ENCODE results near the gene NFE2. TPM values are rescaled to one million over a fixed set of nuclear protein-coding genes. Genes with fewer than 3 reads are reported as not detected.
A peak's percentile ranks its signal among the peaks of the same experiment; 100 is the strongest.
"Not testable (repeated sequence)": the region's sequence is repeated elsewhere in the genome, so short reads cannot be mapped to it uniquely, and the experiment has no call there.

Gene NFE2
- total RNA-seq, 1 donor from 2014 or later = not detected

DNA sequence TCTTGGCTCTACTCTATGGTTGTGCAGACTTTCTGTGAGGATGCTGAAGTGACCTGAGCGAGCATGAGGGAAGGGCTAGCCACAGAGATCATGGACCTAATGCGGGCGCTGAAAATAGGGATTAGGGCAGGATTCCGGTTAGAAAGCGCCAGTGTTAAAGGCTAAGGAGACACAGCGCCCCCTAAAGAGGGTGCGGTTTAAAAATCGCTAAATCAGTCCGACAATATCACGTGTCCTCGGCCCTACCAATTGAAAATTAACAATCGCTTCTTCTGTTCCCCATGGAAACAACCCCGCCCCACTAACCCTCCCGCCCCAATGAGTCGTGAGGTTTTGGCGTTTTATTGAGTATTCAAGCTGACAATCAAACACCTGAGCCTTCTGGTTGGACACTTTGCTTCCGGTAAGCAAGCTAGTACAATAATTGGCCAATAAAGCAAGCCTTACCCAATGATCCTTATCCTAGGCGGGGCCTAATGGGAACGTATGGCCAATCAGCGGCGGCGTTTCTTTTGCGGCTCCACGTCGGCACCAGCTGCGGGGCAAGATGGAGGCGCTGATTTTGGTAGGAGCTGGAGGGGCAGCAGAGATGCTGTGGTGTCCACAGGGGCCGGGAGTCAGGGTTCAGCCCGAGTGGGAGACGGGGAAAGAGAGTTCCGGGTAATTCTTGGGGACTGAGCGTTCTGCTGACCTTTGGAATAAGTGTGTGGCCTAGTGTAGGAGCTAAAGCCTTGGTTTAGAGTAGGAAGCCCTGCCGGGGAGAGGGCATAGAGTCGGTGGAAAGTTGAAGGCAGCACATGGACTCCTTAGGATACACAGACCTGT lies 24.0 kb upstream of the NFE2 start, which contains the start of gene COPZ1:
Gene COPZ1 (plus strand): TSS at position 515 of the 825 bp plus-strand sequence. CDS start 33 bp downstream, at position 548.
- H3K27ac ChIP-seq = peak within 1 kb of the TSS; percentile 80
- peak; percentile 98 to 99 for DNase-seq (ENCODE audit: extremely low spot score in 2 of 2)
- no peaks in the 10 kb centered on the region for H3K27me3 ChIP-seq
- peaks cover 43% of the 10 kb centered on the region for H3K4me1 ChIP-seq
- H3K36me3 ChIP-seq = no peaks in the 10 kb centered on the region
- intact Hi-C loops (cut with DNase I) = no loop called here
- TF ChIP-seq, protein P1, sequence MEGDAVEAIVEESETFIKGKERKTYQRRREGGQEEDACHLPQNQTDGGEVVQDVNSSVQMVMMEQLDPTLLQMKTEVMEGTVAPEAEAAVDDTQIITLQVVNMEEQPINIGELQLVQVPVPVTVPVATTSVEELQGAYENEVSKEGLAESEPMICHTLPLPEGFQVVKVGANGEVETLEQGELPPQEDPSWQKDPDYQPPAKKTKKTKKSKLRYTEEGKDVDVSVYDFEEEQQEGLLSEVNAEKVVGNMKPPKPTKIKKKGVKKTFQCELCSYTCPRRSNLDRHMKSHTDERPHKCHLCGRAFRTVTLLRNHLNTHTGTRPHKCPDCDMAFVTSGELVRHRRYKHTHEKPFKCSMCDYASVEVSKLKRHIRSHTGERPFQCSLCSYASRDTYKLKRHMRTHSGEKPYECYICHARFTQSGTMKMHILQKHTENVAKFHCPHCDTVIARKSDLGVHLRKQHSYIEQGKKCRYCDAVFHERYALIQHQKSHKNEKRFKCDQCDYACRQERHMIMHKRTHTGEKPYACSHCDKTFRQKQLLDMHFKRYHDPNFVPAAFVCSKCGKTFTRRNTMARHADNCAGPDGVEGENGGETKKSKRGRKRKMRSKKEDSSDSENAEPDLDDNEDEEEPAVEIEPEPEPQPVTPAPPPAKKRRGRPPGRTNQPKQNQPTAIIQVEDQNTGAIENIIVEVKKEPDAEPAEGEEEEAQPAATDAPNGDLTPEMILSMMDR (IDR thresholded peaks at IDR 0.05) = peak; percentile 36 to 52 (median 50)
- peak; percentile 90 to 95 for TF ChIP-seq POLR2AphosphoS5 (IDR thresholded peaks at IDR 0.05; ENCODE audit: insufficient read depth in 1 of 2, low read depth in 1 of 2)
- TF ChIP-seq POLR2A (IDR thresholded peaks at IDR 0.05) = peak in 1 of 2 donors; percentile 75
- no peaks in the 10 kb centered on the region for H3K9me3 ChIP-seq
- peak within 1 kb of the TSS; percentile 82 to 85 for H3K4me3 ChIP-seq

DNA sequence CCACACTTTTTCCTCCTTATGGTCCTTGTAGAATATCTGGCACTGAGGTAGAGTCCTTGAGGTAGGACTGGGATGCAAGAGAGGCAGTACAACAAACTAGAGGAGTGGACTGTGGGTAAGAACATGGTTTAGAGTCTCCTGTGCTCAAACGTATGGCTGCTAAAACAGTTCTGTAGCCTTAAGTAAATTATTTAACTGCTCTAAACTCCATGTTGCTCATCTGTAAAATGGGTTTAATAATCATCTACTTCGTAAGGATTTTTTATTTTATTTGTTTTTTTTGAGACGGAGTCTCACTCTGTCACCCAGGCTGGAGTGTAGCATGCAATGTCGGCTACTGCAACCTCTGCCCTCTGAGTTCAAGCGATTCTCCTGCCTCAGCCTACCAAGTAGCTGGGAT lies 20.5 kb upstream of the NFE2 start:
- TF ChIP-seq, protein P1 (IDR thresholded peaks at IDR 0.05) = no peak
- TF ChIP-seq POLR2A (IDR thresholded peaks at IDR 0.05) (no peak), POLR2AphosphoS5 (IDR thresholded peaks at IDR 0.05; ENCODE audit: insufficient read depth in 1 of 2, low read depth in 1 of 2) (no peak)
- intact Hi-C loops (cut with DNase I) = no loop called here
- Histone ChIP-seq H3K27me3 (no peaks in the 10 kb centered on the region), H3K4me1 (peaks cover 9% of the 10 kb centered on the region), H3K4me3 (no peak overlapping the region), H3K9me3 (no peaks in the 10 kb centered on the region), H3K36me3 (no peaks in the 10 kb centered on the region), H3K27ac (no peak overlapping the region)
- DNase-seq (ENCODE audit: extremely low spot score in 2 of 2) = no peak

DNA sequence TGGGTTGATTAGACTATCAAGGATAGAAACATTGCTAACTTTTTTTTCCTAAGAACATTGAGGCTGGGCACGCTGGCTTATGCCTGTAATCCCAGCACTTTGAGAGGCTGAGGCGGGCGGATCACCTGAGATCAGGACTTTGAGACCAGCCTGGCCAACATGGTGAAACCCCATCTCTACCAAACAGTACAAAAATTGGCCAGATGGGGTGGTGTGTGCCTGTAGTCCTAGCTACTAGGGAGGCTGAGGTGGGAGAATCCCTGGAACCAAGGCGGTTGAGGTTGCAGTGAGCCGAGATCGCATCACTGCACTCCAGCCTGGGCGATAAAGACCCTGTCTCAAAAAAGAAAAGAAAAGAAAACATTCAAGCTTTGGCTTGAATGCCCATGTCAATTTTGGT lies 11.5 kb upstream of the NFE2 start:
- H3K36me3 ChIP-seq; DNase-seq (ENCODE audit: extremely low spot score in 2 of 2); H3K4me1 ChIP-seq; H3K9me3 ChIP-seq; H3K27me3 ChIP-seq; H3K27ac ChIP-seq; H3K4me3 ChIP-seq; intact Hi-C loops (cut with DNase I): not testable (repeated sequence)

DNA sequence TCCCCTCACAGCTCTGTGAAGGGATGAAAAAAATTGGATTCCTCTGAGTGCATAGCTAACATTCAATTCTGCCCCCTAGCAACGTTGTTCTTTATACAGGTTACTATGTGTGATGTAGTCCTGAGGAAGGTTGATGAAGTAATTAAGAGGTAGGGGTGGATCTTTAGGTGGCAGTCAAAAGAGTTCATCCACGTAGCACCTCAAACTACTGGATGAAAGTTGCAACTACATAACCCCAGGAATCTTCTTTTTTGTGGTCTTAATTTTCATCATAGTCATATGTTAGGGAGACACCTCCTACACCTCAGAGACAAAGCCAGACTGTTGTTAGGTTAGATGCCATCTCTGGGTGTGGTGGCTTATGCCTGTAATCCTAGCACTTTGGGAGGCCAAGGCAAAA lies 10.2 kb upstream of the NFE2 start:
- no peak overlapping the region for H3K4me3 ChIP-seq
- no peaks in the 10 kb centered on the region for H3K9me3 ChIP-seq
- H3K27ac ChIP-seq = no peak overlapping the region
- no peaks in the 10 kb centered on the region for H3K4me1 ChIP-seq
- no peaks in the 10 kb centered on the region for H3K27me3 ChIP-seq
- intact Hi-C loops (cut with DNase I) = no loop called here
- DNase-seq (ENCODE audit: extremely low spot score in 2 of 2) = no peak
- TF ChIP-seq POLR2AphosphoS5 (IDR thresholded peaks at IDR 0.05; ENCODE audit: insufficient read depth in 1 of 2, low read depth in 1 of 2) (no peak), POLR2A (IDR thresholded peaks at IDR 0.05) (no peak)
- TF ChIP-seq, protein P1 (IDR thresholded peaks at IDR 0.05) = no peak
- no peaks in the 10 kb centered on the region for H3K36me3 ChIP-seq

DNA sequence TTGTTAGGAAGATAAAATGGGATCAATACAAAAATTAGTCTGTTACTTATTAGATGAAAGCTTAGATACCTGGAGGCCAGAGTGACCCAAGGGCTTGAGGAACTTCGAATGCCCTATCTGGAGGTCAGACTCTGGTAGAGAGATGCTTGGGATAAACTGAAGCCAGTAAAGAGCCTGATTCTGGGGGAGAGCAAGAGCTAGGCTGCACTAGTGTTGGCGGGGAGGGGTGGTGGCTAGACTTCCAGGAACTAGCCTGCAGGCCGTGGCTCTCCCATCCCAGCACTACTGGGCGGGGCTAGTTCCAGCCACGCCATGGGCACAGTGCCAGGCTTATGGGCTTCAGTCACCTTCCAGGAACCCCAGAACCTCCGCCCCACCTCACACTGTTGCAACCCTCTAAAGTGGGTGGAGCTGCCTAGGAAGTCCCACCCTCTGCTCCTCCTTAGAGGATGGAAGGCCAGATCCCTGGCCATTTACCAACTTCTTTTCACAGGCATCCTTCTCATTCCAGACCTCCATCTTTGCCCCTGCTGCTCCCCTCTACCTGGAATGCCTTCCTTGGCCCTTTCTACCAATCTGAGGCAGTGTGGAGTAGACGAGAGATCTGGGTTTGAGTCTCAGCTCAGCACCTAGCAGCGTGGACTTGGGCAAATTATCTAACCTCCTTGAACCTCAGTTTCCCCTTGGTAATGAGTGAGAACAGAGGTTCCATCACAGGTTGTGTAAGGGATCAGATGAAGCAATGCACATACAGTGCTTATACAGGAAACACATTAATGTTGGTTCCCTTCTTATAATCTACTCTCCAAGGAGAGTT lies 6.3 kb upstream of the NFE2 start:
- H3K36me3 ChIP-seq = no peaks in the 10 kb centered on the region
- no peaks in the 10 kb centered on the region for H3K4me1 ChIP-seq
- H3K9me3 ChIP-seq = no peaks in the 10 kb centered on the region
- TF ChIP-seq POLR2AphosphoS5 (IDR thresholded peaks at IDR 0.05; ENCODE audit: insufficient read depth in 1 of 2, low read depth in 1 of 2) (no peak), POLR2A (IDR thresholded peaks at IDR 0.05) (no peak)
- TF ChIP-seq, protein P1 (IDR thresholded peaks at IDR 0.05) = no peak
- no peak for DNase-seq (ENCODE audit: extremely low spot score in 2 of 2)
- no peak overlapping the region for H3K4me3 ChIP-seq
- intact Hi-C loops (cut with DNase I) = no loop called here
- no peaks in the 10 kb centered on the region for H3K27me3 ChIP-seq
- no peak overlapping the region for H3K27ac ChIP-seq
